Endothelial cell of umbilical vein (primary cell): ENCODE data around the gene LONRF3. TPM values are rescaled to one million over a fixed set of nuclear protein-coding genes. Genes with fewer than 3 reads are reported as not detected.

Source experiments
- BruUV-seq: library from RNA; stranded (reverse); fragments of 400-500 nt; replicated peaks from 2 replicates; lab custom pipeline; 2021; lab: Mats Ljungman, UMichigan
- CTCF ChIA-PET: fragments of 300-600, 350-600 bp; sonication (Branson Sonifier 250); formaldehyde crosslinking; loops from one replicate; lab custom pipeline; 2021; ENCODE audit warnings: antibody characterized with exemption, inconsistent platforms; lab: Charles Lee
- POLR2A ChIA-PET: fragments of 300-600, 350-600 bp; sonication (Branson Sonifier 250); formaldehyde crosslinking; loops from one replicate; lab custom pipeline; 2021; ENCODE audit warnings: antibody characterized with exemption, inconsistent platforms; lab: Charles Lee
- DNase-seq: peaks from one replicate; pipeline ENCODE4 v3.0.0-alpha.2; 2011; ENCODE audit warnings: low read depth, low spot score
- FAIRE-seq: peaks from 2 replicates; lab custom pipeline; 2011; peaks lifted over from hg19 to GRCh38; lab: Jason Lieb, UNC
- H2AFZ ChIP-seq: 2 replicates; pipeline ENCODE4 v1.6.0; 2012; ENCODE audit warnings: low read depth, low read length, control low read depth, inconsistent platforms
- H3K27ac ChIP-seq: 2 replicates; pipeline ENCODE4 v1.5.1; 2011; ENCODE audit warnings: low read depth, mild to moderate bottlenecking, control low read depth, low read length, moderate library complexity; ENCODE audit not compliant: insufficient read depth
- H3K27me3 ChIP-seq, 2 experiments: 2 replicates each; pipeline versions ENCODE4 v1.6.0 to v1.6.1; 2011; ENCODE audit warnings: low read length in 2 of 2, mixed read lengths in 1 of 2; ENCODE audit not compliant: control insufficient read depth in 2 of 2, insufficient read depth in 2 of 2
- H3K36me3 ChIP-seq, 2 experiments: 2 replicates in 1 of 2; 3 replicates in 1 of 2; pipeline ENCODE4 v1.5.1; 2011; ENCODE audit warnings: low read length in 2 of 2, mild to moderate bottlenecking in 1 of 2, moderate library complexity in 1 of 2; ENCODE audit not compliant: control insufficient read depth in 2 of 2, insufficient read depth in 2 of 2; ENCODE audit errors: extremely low read depth in 1 of 2
- H3K4me1 ChIP-seq: 3 replicates; pipeline ENCODE4 v1.5.1; 2011; ENCODE audit warnings: mild to moderate bottlenecking, low read length; ENCODE audit not compliant: control insufficient read depth, insufficient read depth; ENCODE audit errors: extremely low read depth
- H3K4me2 ChIP-seq: 2 replicates; pipeline ENCODE4 v1.6.1; 2011; ENCODE audit warnings: low read length, control low read depth, mixed read lengths; ENCODE audit not compliant: insufficient read depth
- H3K4me3 ChIP-seq, 3 experiments: fragments of 200-600 bp in 1 of 3; sonication (generic), shearing (Covaris generic) in 1 of 3; replicated peaks in 1 of 3; 2 replicates each; pipeline ENCODE4 v1.5.1; 2011 to 2016; ENCODE audit warnings: control low read depth in 3 of 3, low read length in 3 of 3, mild to moderate bottlenecking in 2 of 3, inconsistent platforms in 1 of 3, low read depth in 1 of 3, moderate library complexity in 1 of 3; ENCODE audit not compliant: insufficient read depth in 1 of 3
- H3K79me2 ChIP-seq: 2 replicates; pipeline ENCODE4 v1.6.0; 2012; ENCODE audit warnings: low read length, inconsistent platforms; ENCODE audit not compliant: control insufficient read depth, insufficient read depth
- H3K9ac ChIP-seq: replicated peaks from 2 replicates; pipeline ENCODE3; 2011; ENCODE audit warnings: low read length, control low read depth; ENCODE audit not compliant: insufficient read depth; ENCODE audit errors: extremely low read depth
- H3K9me1 ChIP-seq: replicated peaks from 3 replicates; pipeline ENCODE4 v1.6.0; 2011; ENCODE audit warnings: mild to moderate bottlenecking, low read length; ENCODE audit not compliant: control insufficient read depth, insufficient read depth; ENCODE audit errors: extremely low read depth
- H3K9me3 ChIP-seq: replicated peaks from 2 replicates; pipeline ENCODE4 v1.5.1; 2012; ENCODE audit warnings: low read length, inconsistent platforms; ENCODE audit not compliant: control insufficient read depth, insufficient read depth
- H4K20me1 ChIP-seq: replicated peaks from 2 replicates; pipeline ENCODE3; 2011; ENCODE audit warnings: mild to moderate bottlenecking, low read length; ENCODE audit not compliant: control insufficient read depth, insufficient read depth; ENCODE audit errors: extremely low read depth
- CTCF ChIP-seq, 2 donors: IDR thresholded peaks; 1 replicate in 1 of 2; 2 replicates in 1 of 2; pipeline ENCODE4 v1.5.1; 2011; ENCODE audit warnings: low read length in 2 of 2, mild to moderate bottlenecking in 2 of 2, moderate library complexity in 2 of 2, control low read depth in 1 of 2, inconsistent platforms in 1 of 2, low read depth in 1 of 2; ENCODE audit not compliant: insufficient read depth in 1 of 2; ENCODE audit errors: extremely low read depth in 1 of 2
- EZH2 ChIP-seq: IDR thresholded peaks from 2 replicates; pipeline ENCODE4 v1.6.1; 2012; ENCODE audit warnings: borderline replicate concordance, low read depth, mild to moderate bottlenecking, moderate library complexity, low read length, inconsistent platforms; ENCODE audit not compliant: severe bottlenecking
- FOS ChIP-seq: IDR thresholded peaks from 2 replicates; pipeline ENCODE4 v1.6.1; 2011; ENCODE audit warnings: mild to moderate bottlenecking, low read length, moderate library complexity, borderline replicate concordance; ENCODE audit not compliant: insufficient read depth
- GATA2 ChIP-seq: IDR thresholded peaks from 2 replicates; pipeline ENCODE4 v1.7.0; 2011; ENCODE audit warnings: low read depth, mild to moderate bottlenecking, moderate library complexity, mixed read lengths, low read length; ENCODE audit not compliant: insufficient read length, insufficient read depth
- JUN ChIP-seq: IDR thresholded peaks from 2 replicates; pipeline ENCODE4 v1.6.1; 2011; ENCODE audit warnings: borderline replicate concordance, low read depth; ENCODE audit not compliant: insufficient read length, insufficient read depth
- MAX ChIP-seq: IDR thresholded peaks from 2 replicates; pipeline ENCODE4 v1.6.1; 2011; ENCODE audit not compliant: insufficient read depth, insufficient read length
- MYC ChIP-seq: IDR thresholded peaks from one replicate; pipeline ENCODE4 v1.6.1; 2011; ENCODE audit warnings: mild to moderate bottlenecking, low read depth, low read length
- POLR2A ChIP-seq: IDR thresholded peaks from 2 replicates; pipeline ENCODE4 v1.6.1; 2012; ENCODE audit warnings: low read depth, mild to moderate bottlenecking, control low read depth, low read length
- POLR2AphosphoS5 ChIP-seq: IDR thresholded peaks from 2 replicates; pipeline ENCODE4 v1.6.1; 2012; ENCODE audit warnings: low read depth, mild to moderate bottlenecking, control low read depth, low read length, moderate library complexity; ENCODE audit not compliant: insufficient read depth
- dilution Hi-C: fragments of 300-500 bp; cut with MboI; formaldehyde crosslinking; loops from one replicate; pipeline ENCODE4 v1.15.0; 2019; ENCODE audit warnings: low sequenced_read_pairs; ENCODE audit not compliant: extremely low pct_ligation_motif_present
- intact Hi-C: fragments of 100-400 bp; cut with micrococcal nuclease; formaldehyde crosslinking; loops from one replicate; pipeline ENCODE4 v1.10.0; 2022
- polyA plus RNA-seq, 4 experiments: library from polyadenylated mRNA; depleted of rRNA in 3 of 4; stranded (reverse) in 3 of 4; unstranded in 1 of 4; fragments of >200 nt; gene quantifications; 2 replicates each; pipeline versions ENCODE4 v1.2.1 to v1.2.3, GENCODE V29; 2011 to 2012; ENCODE audit warnings: missing spikeins in 1 of 4
- total RNA-seq: library from RNA; stranded (reverse); gene quantifications from 2 replicates; pipeline ENCODE4 v1.2.3, GENCODE V29; 2021

Gene LONRF3
- total and polyA plus RNA-seq, 2 donors (not counting 3 experiments of a cell fraction or from before 2014, with no cell fraction given) = 4.4 to 13.3 TPM

- peaks cover 18% of the 10 kb centered on the region for H3K4me1 ChIP-seq
- peak overlapping the region; percentile 77 for H3K4me2 ChIP-seq
- intact Hi-C loops = loop anchor here (1.0 to 2.0 kb wide), 2 partner anchors 14 to 25 kb away; no protein-coding TSS in a partner anchor
- no peak overlapping the region for H2AFZ ChIP-seq
- peak overlapping the region; percentile 73 for H3K9ac ChIP-seq
- ChIA-PET CTCF (interaction anchor here (0.7 to 2.4 kb wide), 5 partner anchors 11 to 168 kb away, joined by 3 to 9 read pairs (median 5); no protein-coding TSS in a partner anchor), POLR2A (interaction anchor here (1.2 kb wide), 1 partner anchor 26 kb away, joined by 4 read pairs; no protein-coding TSS in a partner anchor)
- no peaks in the 10 kb centered on the region for H3K9me1 ChIP-seq
- H3K9me3 ChIP-seq = no peaks in the 10 kb centered on the region
- no TSS peak for BruUV-seq
- dilution Hi-C loops = no loop called here
- no peaks in the 10 kb centered on the region for H4K20me1 ChIP-seq
- peaks cover 0 to 6% of the 10 kb centered on the region in 2 experiments for H3K36me3 ChIP-seq
- no peaks in the 10 kb centered on the region for H3K79me2 ChIP-seq
- H3K27me3 ChIP-seq = no peaks in the 10 kb centered on the region
- DNase-seq = peak; percentile 90
- FAIRE-seq = peak; percentile 100
- no peak overlapping the region for H3K4me3 ChIP-seq
- TF ChIP-seq CTCF (IDR thresholded peaks at IDR 0.05; ENCODE audit: extremely low read depth in 1 of 2, insufficient read depth in 1 of 2, low read depth in 1 of 2, low read length in 2 of 2) = no peak
- TF ChIP-seq MAX = no peak
- peak; percentile 97 for TF ChIP-seq GATA2
- no peak for TF ChIP-seq POLR2A
- TF ChIP-seq EZH2 = no peak
- TF ChIP-seq MYC = no peak
- TF ChIP-seq POLR2AphosphoS5 = peak; percentile 47
- peak; percentile 87 for TF ChIP-seq FOS
- TF ChIP-seq JUN = peak; percentile 78
- peak overlapping the region; percentile 92 for H3K27ac ChIP-seq
These were observed 41.2 kb downstream of the LONRF3 start for GRCh38 chrX:119015407-119016237.
